ENCODE data around the gene MRC2. TPM values are rescaled to one million over a fixed set of nuclear protein-coding genes. Genes with fewer than 3 reads are reported as not detected.
A peak's percentile ranks its signal among the peaks of the same experiment; 100 is the strongest.

MRC2 gene
- total RNA-seq, 1 experiment from 2014 or later, result 12.3 TPM

DNA sequence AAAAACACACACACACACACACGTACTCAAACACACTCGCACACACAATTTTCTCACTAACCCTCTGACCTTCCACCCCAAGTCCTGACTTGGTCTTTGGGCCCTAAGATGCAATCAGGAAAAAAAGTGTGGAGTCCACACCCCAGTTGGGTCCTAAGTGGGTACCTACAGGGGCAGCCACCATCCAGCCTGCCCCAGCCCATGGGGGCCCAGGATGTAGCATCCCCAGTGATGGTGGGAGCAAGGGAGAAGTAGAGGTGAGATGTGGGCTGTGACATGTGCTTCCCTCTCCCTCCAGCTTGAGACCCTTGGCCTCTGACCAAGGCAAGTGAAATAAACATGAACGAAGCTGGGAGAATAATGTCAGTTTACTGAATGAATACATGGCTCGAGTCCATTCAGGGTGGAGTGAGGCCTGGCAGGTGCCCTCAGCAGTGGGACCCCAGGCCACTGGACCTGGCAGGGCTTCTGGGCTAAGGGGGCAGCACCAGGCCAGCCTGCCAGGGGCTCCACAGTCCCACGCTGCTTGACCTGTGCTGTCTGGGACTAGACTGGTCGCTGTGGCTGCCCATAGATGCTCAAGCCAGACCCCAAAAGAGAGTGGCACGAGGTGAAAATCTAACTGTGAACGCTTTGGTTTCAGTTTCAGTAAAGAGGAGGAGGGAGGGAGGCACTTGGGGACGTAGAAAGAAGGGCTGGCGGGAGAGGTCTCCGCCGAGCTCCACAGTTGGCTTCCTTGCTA lies 73.7 kb downstream of the MRC2 start:
- no peak overlapping the region for H3K4me3 Mint-ChIP-seq (ENCODE audit: unreplicated experiment)
- no peak for TF ChIP-seq CTCF (IDR thresholded peaks at IDR 0.05; ENCODE audit: unreplicated experiment)
- H3K27me3 Mint-ChIP-seq (ENCODE audit: insufficient read depth, unreplicated experiment), result no peaks in the 10 kb centered on the region
- peaks cover 7% of the 10 kb centered on the region for H3K4me1 Mint-ChIP-seq (ENCODE audit: insufficient read depth, unreplicated experiment)
- no TSS peak for BruUV-seq (replicated peaks)
- ChIA-PET CTCF (interaction anchor here (0.7 to 1.0 kb wide), 4 partner anchors 10 to 368 kb away, joined by 3 to 6 read pairs (median 4); no protein-coding TSS in a partner anchor), POLR2A (interaction anchor here (0.6 kb wide), 1 partner anchor 146 kb away, joined by 3 read pairs; no protein-coding TSS in a partner anchor)
- intact Hi-C loops (cut with micrococcal nuclease), result loop anchor here (5.0 kb wide), 1 partner anchor 191 kb away; no protein-coding TSS in a partner anchor
- no peak for DNase-seq (ENCODE audit: unreplicated experiment)
- no peaks in the 10 kb centered on the region for H3K9me3 Mint-ChIP-seq (ENCODE audit: unreplicated experiment)
- no peak overlapping the region for H3K27ac Mint-ChIP-seq (ENCODE audit: low read depth, unreplicated experiment)
- no peaks in the 10 kb centered on the region for H3K36me3 Mint-ChIP-seq (ENCODE audit: insufficient read depth, unreplicated experiment)

DNA sequence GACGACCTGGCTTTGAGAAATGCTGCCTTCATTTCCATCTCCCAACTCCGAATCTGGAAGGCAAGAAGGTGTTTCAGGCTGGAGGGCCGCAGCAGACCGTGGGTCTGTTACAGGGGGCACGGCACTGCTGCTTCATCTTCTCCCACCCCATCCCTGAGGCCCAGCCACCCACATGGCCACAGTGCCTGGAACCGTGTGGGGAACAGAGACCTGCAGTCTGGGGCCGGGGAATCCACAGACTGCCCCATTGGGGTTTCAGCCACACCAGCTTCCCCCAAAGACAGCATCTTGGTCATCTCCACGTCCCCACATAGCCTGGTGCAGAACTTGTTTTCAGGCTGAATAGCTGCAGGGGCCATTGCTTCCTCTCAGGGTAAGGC lies 74.2 kb downstream of the MRC2 start:
- Mint-ChIP-seq H3K36me3 (ENCODE audit: insufficient read depth, unreplicated experiment) (no peaks in the 10 kb centered on the region), H3K4me3 (ENCODE audit: unreplicated experiment) (no peak overlapping the region), H3K4me1 (ENCODE audit: insufficient read depth, unreplicated experiment) (peaks cover 7% of the 10 kb centered on the region), H3K9me3 (ENCODE audit: unreplicated experiment) (no peaks in the 10 kb centered on the region), H3K27ac (ENCODE audit: low read depth, unreplicated experiment) (no peak overlapping the region), H3K27me3 (ENCODE audit: insufficient read depth, unreplicated experiment) (no peaks in the 10 kb centered on the region)
- DNase-seq (ENCODE audit: unreplicated experiment), result no peak
- ChIA-PET CTCF (interaction anchor here (0.5 to 1.7 kb wide), 4 partner anchors 31 to 704 kb away, joined by 3 to 6 read pairs (median 5); no protein-coding TSS in a partner anchor), POLR2A (interaction anchor here (0.6 to 3.4 kb wide), 2 partner anchors 147 to 266 kb away, joined by 3 to 30 read pairs; no protein-coding TSS in a partner anchor)
- intact Hi-C loops (cut with micrococcal nuclease), result loop anchor here (2.0 to 5.0 kb wide), 2 partner anchors 191 to 381 kb away; no protein-coding TSS in a partner anchor
- BruUV-seq (replicated peaks), result no TSS peak
- no peak for TF ChIP-seq CTCF (IDR thresholded peaks at IDR 0.05; ENCODE audit: unreplicated experiment)

DNA sequence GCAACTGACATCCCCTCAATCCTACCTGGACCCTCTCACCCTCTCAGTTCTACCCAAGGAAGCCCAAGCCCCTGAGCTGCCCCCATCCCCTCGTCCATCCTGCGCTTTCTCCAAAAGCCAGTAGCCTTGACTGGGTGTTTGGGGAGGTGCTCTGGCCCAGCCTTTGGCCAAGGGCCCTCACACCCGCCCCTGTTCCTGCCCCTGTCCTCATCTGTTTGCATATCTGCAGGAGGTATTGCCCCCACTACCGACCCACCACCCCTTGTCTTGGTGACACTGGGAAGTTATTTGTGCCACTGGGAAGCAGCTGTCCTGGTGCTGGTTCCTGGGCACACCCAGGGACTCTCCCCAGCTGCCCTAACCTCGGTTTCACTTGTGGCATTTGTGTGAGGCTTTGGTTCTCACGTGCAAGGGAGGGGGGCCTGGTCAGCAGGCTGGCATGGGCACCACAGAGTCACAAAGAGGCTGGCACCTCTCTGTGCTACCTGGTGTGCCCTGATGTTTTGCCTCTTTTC lies 75.3 kb downstream of the MRC2 start:
- peaks cover 7% of the 10 kb centered on the region for H3K9me3 Mint-ChIP-seq (ENCODE audit: unreplicated experiment)
- H3K4me1 Mint-ChIP-seq (ENCODE audit: insufficient read depth, unreplicated experiment), result peaks cover 7% of the 10 kb centered on the region
- H3K27me3 Mint-ChIP-seq (ENCODE audit: insufficient read depth, unreplicated experiment), result no peaks in the 10 kb centered on the region
- peak overlapping the region; percentile 15 for H3K27ac Mint-ChIP-seq (ENCODE audit: low read depth, unreplicated experiment)
- H3K36me3 Mint-ChIP-seq (ENCODE audit: insufficient read depth, unreplicated experiment), result no peaks in the 10 kb centered on the region
- H3K4me3 Mint-ChIP-seq (ENCODE audit: unreplicated experiment), result peak overlapping the region; percentile 74
- BruUV-seq (replicated peaks), result no TSS peak
- no peak for DNase-seq (ENCODE audit: unreplicated experiment)
- ChIA-PET POLR2A (interaction anchor here (0.5 to 3.4 kb wide), 12 partner anchors 20 to 704 kb away, joined by 3 to 30 read pairs (median 3); no protein-coding TSS in a partner anchor), CTCF (interaction anchor here (0.7 to 1.7 kb wide), 13 partner anchors 7 to 704 kb away, joined by 3 to 10 read pairs (median 3); no protein-coding TSS in a partner anchor)
- intact Hi-C loops (cut with micrococcal nuclease), result loop anchor here (1.0 to 5.0 kb wide), 3 partner anchors 189 to 703 kb away; no protein-coding TSS in a partner anchor
- no peak for TF ChIP-seq CTCF (IDR thresholded peaks at IDR 0.05; ENCODE audit: unreplicated experiment)

DNA sequence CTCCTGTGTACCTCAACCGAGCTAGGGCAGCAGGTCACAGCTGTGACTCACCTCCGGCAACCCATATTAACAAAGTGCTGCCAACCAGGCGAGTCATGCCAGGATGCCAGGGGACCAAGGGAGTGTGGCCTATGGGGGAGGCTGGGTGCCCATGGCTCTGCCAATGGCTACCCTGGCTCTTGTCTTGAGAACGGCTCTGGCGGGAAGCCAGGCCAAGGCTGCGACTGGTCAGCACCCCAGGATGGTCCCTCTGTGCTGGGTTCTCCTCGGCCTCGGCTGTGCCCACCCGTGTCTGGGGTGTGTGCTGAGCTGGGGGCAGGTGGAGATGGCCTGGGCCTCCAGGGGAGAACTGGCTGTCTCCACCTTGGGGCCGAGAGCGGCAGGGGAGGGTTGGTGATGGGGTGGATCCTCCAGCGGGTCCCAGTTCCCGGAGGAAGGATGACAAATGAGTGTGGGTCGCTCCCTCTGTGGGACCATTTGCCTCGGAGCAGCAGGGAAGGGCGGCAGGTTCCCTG lies 75.8 kb downstream of the MRC2 start:
- Mint-ChIP-seq H3K27ac (ENCODE audit: low read depth, unreplicated experiment) (peak overlapping the region; percentile 15), H3K4me1 (ENCODE audit: insufficient read depth, unreplicated experiment) (peaks cover 7% of the 10 kb centered on the region), H3K9me3 (ENCODE audit: unreplicated experiment) (peaks cover 7% of the 10 kb centered on the region), H3K27me3 (ENCODE audit: insufficient read depth, unreplicated experiment) (no peaks in the 10 kb centered on the region), H3K4me3 (ENCODE audit: unreplicated experiment) (peak overlapping the region; percentile 74), H3K36me3 (ENCODE audit: insufficient read depth, unreplicated experiment) (no peaks in the 10 kb centered on the region)
- intact Hi-C loops (cut with micrococcal nuclease), result loop anchor here (1.0 to 5.0 kb wide), 3 partner anchors 189 to 703 kb away; no protein-coding TSS in a partner anchor
- peak; percentile 87 for DNase-seq (ENCODE audit: unreplicated experiment)
- TF ChIP-seq CTCF (IDR thresholded peaks at IDR 0.05; ENCODE audit: unreplicated experiment), result no peak
- POLR2A ChIA-PET, result interaction anchor here (0.5 to 3.4 kb wide), 12 partner anchors 20 to 703 kb away, joined by 3 to 30 read pairs (median 3); no protein-coding TSS in a partner anchor
- CTCF ChIA-PET, result interaction anchor here (0.7 to 1.7 kb wide), 12 partner anchors 8 to 704 kb away, joined by 3 to 10 read pairs (median 4); no protein-coding TSS in a partner anchor
- no TSS peak for BruUV-seq (replicated peaks)

All from MCF 10A (cell line).